Activated T-helper 17 cell treated with anti-CD3 and anti-CD28 coated beads, Interleukin-2, amount 50 U/mL, for 72 hours (primary cell): ENCODE measurements around the gene SHPK. TPM values are rescaled to one million over a fixed set of nuclear protein-coding genes. Genes with fewer than 3 reads are reported as not detected.

Experiments
- ATAC-seq: fragments of 150-1000 bp; cut with Tn5 transposase; replicated peaks from 2 replicates; pipeline ENCODE4 v1.10.0; 2021; ENCODE audit warnings: mild to moderate bottlenecking, moderate library complexity
- H3K27ac Mint-ChIP-seq: one replicate; pipeline ENCODE4 v1.8.0; 2022; ENCODE audit warnings: mixed read lengths
- H3K27me3 Mint-ChIP-seq: one replicate; pipeline ENCODE4 v1.8.0; 2022; ENCODE audit warnings: mixed read lengths
- H3K36me3 Mint-ChIP-seq: one replicate; pipeline ENCODE4 v1.8.0; 2022; ENCODE audit warnings: low read depth, mild to moderate bottlenecking, mixed read lengths
- H3K4me1 Mint-ChIP-seq: one replicate; pipeline ENCODE4 v1.8.0; 2022; ENCODE audit warnings: mixed read lengths
- H3K4me3 Mint-ChIP-seq: one replicate; pipeline ENCODE4 v1.8.0; 2022; ENCODE audit warnings: mild to moderate bottlenecking, mixed read lengths
- H3K9me3 Mint-ChIP-seq: one replicate; pipeline ENCODE4 v1.8.0; 2022; ENCODE audit warnings: mixed read lengths
- total RNA-seq, 2 donors: library from RNA; stranded (reverse); gene quantifications; one replicate each; pipeline ENCODE4 v1.2.3, GENCODE V29; 2022

Gene SHPK, protein sequence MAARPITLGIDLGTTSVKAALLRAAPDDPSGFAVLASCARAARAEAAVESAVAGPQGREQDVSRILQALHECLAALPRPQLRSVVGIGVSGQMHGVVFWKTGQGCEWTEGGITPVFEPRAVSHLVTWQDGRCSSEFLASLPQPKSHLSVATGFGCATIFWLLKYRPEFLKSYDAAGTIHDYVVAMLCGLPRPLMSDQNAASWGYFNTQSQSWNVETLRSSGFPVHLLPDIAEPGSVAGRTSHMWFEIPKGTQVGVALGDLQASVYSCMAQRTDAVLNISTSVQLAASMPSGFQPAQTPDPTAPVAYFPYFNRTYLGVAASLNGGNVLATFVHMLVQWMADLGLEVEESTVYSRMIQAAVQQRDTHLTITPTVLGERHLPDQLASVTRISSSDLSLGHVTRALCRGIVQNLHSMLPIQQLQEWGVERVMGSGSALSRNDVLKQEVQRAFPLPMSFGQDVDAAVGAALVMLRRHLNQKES
- 10 to 100 TPM in 1 of 2 donors, 1 to 10 TPM in 1; 10.0 to 12.3 TPM for total RNA-seq

DNA sequence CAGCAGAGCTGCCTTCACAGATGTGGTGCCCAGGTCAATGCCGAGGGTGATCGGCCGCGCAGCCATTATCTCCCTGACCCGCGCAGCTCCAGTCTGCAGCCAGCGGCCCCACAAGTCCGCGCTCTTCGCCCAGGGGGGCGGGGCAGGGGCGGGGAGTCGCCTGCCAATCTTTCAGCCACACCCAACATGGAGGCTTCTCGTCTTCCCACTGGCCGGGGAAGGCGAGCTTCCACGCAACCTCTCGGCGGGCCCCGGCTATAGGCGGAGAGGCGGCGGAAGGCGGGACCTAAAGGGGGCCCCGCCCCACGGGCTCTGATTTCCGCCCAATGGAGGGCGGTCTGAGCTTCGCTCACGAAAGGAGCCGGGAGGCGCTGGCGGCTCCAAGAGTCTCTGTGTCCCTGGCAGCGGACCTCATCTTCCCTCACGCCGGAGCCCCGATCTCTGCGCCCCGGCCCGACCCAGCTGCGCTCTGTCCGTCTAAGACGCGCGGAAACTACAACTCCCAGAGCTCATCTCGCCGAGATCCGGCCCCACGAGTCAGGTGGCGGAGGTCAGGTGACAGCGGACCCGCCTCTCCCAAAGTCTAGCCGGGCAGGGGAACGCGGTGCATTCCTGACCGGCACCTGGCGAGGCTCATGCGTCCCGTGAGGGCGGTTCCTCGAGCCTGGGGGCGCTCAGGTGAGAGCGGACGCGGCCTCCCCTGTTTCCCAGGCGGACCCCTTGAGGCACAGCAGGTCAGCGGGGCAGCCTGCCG, at the start of gene SHPK, which contains the start of gene CTNS:
TSS of gene SHPK (minus strand) at position 97 of the 754 bp plus-strand sequence. CDS start at position 66, 31 bp downstream.
TSS of gene CTNS (plus strand) at position 607 of the 754 bp plus-strand sequence. CDS start 3,447 bp downstream, outside the sequence.
- Mint-ChIP-seq H3K4me3 (peak within 1 kb of the TSS; percentile 91), H3K27me3 (no peaks in the 10 kb centered on the region), H3K36me3 (peaks cover 9% of the 10 kb centered on the region), H3K27ac (peak within 1 kb of the TSS; percentile 98), H3K4me1 (peaks cover 22% of the 10 kb centered on the region), H3K9me3 (no peaks in the 10 kb centered on the region)
- ATAC-seq = peak; percentile 96

DNA sequence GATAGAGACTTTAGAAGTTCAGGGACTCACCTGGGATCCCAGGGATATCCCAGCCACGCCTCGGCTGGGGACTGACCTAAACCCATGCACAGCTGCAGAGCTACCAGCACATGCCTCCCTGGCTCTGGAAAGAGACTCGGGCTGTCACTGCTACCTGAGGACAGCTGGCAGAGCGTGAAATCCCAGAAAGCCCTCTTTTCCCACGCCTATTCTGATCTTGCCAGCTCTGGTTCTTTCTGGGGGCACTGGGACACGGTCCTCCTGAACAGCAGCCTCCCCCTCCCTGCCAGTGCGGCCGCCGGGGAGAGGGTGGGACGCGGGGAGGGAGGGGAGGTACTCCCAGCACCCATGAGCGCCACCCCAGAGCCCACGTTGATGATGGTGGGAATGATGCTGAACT, 49.1 kb upstream of the SHPK start:
- peaks cover 7% of the 10 kb centered on the region for H3K36me3 Mint-ChIP-seq
- H3K27me3 Mint-ChIP-seq = no peaks in the 10 kb centered on the region
- no peak overlapping the region for H3K4me3 Mint-ChIP-seq
- no peaks in the 10 kb centered on the region for H3K4me1 Mint-ChIP-seq
- H3K9me3 Mint-ChIP-seq = no peaks in the 10 kb centered on the region
- ATAC-seq = no peak
- H3K27ac Mint-ChIP-seq = no peak overlapping the region

DNA sequence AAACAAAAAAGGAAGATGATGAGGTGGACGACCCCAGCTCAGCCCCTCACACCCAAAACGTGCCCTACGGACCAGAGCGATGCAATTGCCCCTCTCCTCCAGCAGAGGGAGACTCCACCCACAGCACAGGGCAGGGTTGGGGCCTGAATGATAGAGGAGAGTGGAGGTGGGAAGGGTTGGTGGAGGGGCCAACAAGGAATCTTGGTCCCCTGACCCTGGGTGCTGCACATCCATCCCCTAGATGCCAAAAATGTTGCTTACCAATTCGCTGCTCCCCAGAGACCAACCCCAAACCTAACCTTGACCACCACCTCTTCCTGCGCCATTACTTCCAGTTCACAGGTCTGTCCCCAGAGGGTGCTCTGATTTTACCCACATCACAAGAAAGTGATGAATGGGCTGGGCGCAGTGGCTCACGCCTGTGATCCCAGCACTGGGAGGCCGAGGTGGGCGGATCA, 47.0 kb upstream of the SHPK start:
- H3K4me1 Mint-ChIP-seq = no peaks in the 10 kb centered on the region
- H3K27ac Mint-ChIP-seq = no peak overlapping the region
- no peaks in the 10 kb centered on the region for H3K36me3 Mint-ChIP-seq
- H3K9me3 Mint-ChIP-seq = no peaks in the 10 kb centered on the region
- ATAC-seq = peak; percentile 92
- H3K27me3 Mint-ChIP-seq = no peaks in the 10 kb centered on the region
- H3K4me3 Mint-ChIP-seq = no peak overlapping the region

DNA sequence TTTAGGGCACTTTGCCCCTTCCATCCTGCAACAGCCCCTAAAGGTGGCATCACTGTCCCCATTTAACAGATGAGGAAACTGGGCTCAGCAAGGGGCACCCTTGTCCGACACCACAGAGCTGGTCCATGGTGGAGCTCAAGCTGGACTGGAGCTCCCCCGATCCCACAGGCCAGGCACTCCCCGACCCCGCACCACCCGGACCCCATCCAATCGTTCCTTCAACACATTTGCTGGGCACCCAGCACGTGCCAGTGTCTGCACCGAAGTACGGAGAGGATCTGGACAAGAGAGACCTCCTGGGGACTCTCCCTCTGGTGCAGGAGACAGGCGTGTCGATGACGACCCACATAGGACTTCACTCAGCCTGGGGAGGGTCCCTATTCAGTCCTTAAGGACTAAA, 46.0 kb upstream of the SHPK start:
- no peaks in the 10 kb centered on the region for H3K27me3 Mint-ChIP-seq
- H3K27ac Mint-ChIP-seq = peak overlapping the region; percentile 22

DNA sequence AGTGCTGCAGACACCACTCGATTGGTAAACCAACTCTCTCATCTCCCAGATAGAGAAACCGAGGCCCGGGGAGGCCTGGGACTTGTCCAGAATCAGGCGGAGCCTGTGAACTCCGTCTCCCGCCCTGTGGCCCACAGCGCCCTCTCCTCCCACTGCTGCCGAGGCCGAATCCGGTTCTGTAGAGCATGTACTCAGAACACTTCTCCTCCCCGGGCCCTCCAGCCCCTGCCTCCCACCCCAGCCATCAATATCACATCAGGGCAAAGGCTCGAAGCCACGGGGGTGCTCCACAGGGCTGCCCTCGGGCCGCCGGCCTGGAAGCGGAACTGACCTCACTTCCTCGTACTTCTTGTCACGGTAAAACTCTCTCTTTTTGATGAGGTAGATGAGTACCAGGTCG, 45.5 kb upstream of the SHPK start:
- Mint-ChIP-seq H3K27ac (peak overlapping the region; percentile 22), H3K27me3 (no peaks in the 10 kb centered on the region), H3K4me1 (no peaks in the 10 kb centered on the region), H3K9me3 (no peaks in the 10 kb centered on the region), H3K4me3 (no peak overlapping the region), H3K36me3 (no peaks in the 10 kb centered on the region)
- ATAC-seq = no peak

More for the DNA sequence above, 46.0 kb upstream of the SHPK start:
- Mint-ChIP-seq H3K4me3 (no peak overlapping the region), H3K36me3 (no peaks in the 10 kb centered on the region), H3K9me3 (no peaks in the 10 kb centered on the region), H3K4me1 (no peaks in the 10 kb centered on the region)
- no peak for ATAC-seq

DNA sequence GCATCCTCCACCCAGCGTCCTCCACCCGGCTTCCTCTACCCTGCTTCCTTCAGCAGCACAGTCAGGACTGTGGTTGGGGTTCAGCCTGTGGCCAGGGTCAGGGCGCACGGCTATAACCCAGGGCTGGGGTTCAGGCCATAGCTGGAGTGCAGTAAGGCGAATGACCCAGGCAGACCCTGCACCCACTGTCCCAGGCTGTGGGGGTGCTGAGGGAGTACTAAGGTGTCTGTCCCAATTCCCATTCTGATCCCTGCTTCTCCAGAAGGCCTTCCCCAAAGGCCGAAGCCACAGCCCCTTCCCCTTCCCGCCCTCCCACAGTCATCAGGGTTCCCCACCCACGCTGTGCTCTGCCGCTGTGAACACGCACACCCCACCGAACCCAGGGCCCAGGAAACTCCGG, 45.0 kb upstream of the SHPK start:
- ATAC-seq = no peak
- Mint-ChIP-seq H3K4me3 (no peak overlapping the region), H3K4me1 (no peaks in the 10 kb centered on the region), H3K36me3 (no peaks in the 10 kb centered on the region), H3K27ac (no peak overlapping the region), H3K9me3 (no peaks in the 10 kb centered on the region), H3K27me3 (no peaks in the 10 kb centered on the region)

GRCh38 chr17:3679531-3680126, 43.6 kb upstream of the SHPK start:
- ATAC-seq = no peak
- H3K9me3 Mint-ChIP-seq = no peaks in the 10 kb centered on the region

DNA sequence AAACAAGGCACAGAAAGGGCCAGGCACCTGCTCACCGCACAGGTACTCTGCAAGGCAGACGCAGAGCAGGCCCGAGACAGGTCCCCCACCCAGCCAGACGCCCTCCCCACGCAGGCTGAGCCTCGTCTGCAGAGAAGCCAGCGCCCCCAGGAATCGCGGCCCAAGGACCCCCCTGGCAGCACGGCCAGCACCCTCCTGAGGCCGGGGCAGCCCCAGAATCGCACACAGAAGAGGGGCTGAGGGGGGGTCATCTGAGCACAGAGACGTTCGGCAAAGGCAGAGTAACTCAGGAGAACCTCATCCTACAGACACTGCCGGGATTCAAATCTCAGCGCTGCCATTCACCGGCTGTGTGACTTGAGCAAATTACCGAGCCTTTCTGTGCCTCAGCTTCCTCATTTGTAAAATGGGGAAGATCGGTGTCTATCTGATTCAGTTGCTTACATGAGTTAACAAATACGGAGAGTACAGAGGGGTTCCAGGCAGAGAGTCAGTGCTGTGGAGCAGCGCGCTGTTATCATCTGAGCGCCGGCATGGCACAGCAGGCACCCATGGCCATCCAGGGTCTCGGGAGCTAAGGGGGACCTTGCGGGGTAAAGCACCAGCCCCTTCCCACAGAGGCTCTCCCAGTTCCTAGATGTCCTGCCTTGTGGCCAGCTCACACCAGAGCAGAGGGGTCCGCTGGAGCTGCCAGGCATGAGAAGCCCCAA, 42.9 kb upstream of the SHPK start:
- no peak overlapping the region for H3K4me3 Mint-ChIP-seq
- no peaks in the 10 kb centered on the region for H3K36me3 Mint-ChIP-seq
- no peak overlapping the region for H3K27ac Mint-ChIP-seq
- H3K4me1 Mint-ChIP-seq = no peaks in the 10 kb centered on the region
- ATAC-seq = no peak
- no peaks in the 10 kb centered on the region for H3K27me3 Mint-ChIP-seq
- no peaks in the 10 kb centered on the region for H3K9me3 Mint-ChIP-seq

More at GRCh38 chr17:3679531-3680126, 43.6 kb upstream of the SHPK start:
- Mint-ChIP-seq H3K27me3 (no peaks in the 10 kb centered on the region), H3K4me3 (no peak overlapping the region), H3K4me1 (no peaks in the 10 kb centered on the region), H3K27ac (no peak overlapping the region), H3K36me3 (no peaks in the 10 kb centered on the region)

DNA sequence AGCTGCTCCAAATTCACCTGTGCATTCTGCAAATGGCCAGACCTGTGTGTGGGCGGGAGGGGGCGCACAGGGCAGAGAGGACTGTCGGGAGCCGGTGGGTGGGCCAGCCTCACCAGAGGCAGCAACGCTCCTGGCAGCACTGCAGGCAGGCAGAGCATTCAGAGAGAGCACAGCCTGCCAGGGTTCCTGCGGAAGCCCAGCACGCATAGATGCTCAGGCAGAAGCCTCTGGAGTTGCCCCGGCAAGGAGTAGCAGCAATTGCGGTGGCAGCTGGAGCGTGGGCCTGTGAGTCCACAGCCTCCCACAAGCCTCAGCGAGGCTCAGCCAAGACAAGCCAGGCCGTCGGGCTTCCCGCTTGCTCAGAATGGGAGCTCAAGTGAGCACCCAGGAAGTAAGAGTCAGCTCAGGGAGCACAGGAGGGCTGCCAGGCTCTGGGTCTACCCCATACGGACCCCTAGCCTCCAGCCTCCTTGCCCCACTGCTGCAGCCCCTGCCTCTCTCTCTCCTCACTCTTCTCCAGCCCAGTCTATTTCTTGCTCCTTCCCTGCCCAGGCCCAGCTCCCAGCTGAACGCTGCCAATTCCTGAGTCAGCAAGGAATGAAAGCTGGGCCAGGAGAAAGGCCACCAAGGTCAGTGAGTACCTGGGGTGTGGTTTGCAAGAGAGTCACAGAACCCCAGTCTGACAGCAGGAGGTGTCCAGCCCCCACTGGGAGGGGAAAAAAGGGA, 42.2 kb upstream of the SHPK start:
- Mint-ChIP-seq H3K4me3 (no peak overlapping the region), H3K9me3 (no peaks in the 10 kb centered on the region), H3K27ac (no peak overlapping the region), H3K36me3 (peaks cover under 1% of the 10 kb centered on the region), H3K27me3 (no peaks in the 10 kb centered on the region), H3K4me1 (no peaks in the 10 kb centered on the region)
- ATAC-seq = no peak

- H3K27me3 Mint-ChIP-seq = no peaks in the 10 kb centered on the region
- no peak overlapping the region for H3K27ac Mint-ChIP-seq
- H3K4me1 Mint-ChIP-seq = no peaks in the 10 kb centered on the region
- no peak for ATAC-seq
- H3K9me3 Mint-ChIP-seq = no peaks in the 10 kb centered on the region
- peaks cover 18% of the 10 kb centered on the region for H3K36me3 Mint-ChIP-seq
- H3K4me3 Mint-ChIP-seq = no peak overlapping the region
Measured at GRCh38 chr17:3675886-3676285, 39.8 kb upstream of the SHPK start.

DNA sequence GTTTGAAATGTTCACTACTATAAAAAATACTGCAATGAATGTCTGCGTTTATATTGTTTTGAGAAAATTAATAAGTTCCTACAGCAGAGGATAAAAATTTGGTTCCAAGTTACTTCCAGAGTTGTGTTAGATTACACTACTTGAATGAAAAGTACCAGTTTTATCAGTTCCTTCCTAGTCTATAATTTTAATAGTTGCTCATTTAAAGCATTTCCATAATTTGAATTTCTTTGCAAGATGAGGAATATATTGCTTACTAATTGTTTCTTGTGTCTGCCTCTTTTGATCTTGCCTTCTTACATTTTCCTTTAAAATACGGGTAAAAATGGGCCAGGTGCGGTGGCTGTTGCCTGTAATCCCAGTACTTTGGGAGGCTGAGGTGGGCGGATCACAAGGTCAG, 36.5 kb upstream of the SHPK start:
- Mint-ChIP-seq H3K36me3 (peaks cover 36% of the 10 kb centered on the region), H3K4me1 (no peaks in the 10 kb centered on the region), H3K27ac (no peak overlapping the region), H3K27me3 (no peaks in the 10 kb centered on the region), H3K4me3 (no peak overlapping the region), H3K9me3 (no peaks in the 10 kb centered on the region)
- no peak for ATAC-seq

- ATAC-seq = no peak
- H3K9me3 Mint-ChIP-seq = no peaks in the 10 kb centered on the region
- H3K27me3 Mint-ChIP-seq = no peaks in the 10 kb centered on the region
- peaks cover 36% of the 10 kb centered on the region for H3K36me3 Mint-ChIP-seq
- peak overlapping the region; percentile 93 for H3K4me3 Mint-ChIP-seq
- peak overlapping the region; percentile 93 for H3K27ac Mint-ChIP-seq
- peaks cover 9% of the 10 kb centered on the region for H3K4me1 Mint-ChIP-seq
Measured at GRCh38 chr17:3669548-3669947, 33.5 kb upstream of the SHPK start.

DNA sequence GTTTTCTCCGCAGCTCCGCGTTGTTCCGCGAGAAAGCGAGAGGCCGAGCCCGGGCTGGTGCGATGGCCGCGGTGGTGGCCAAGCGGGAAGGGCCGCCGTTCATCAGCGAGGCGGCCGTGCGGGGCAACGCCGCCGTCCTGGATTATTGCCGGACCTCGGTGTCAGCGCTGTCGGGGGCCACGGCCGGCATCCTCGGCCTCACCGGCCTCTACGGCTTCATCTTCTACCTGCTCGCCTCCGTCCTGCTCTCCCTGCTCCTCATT, 33.0 kb upstream of the SHPK start:
- H3K27ac Mint-ChIP-seq = peak overlapping the region; percentile 93
- peak overlapping the region; percentile 93 for H3K4me3 Mint-ChIP-seq
- peaks cover 9% of the 10 kb centered on the region for H3K4me1 Mint-ChIP-seq
- ATAC-seq = no peak
- H3K27me3 Mint-ChIP-seq = no peaks in the 10 kb centered on the region
- H3K36me3 Mint-ChIP-seq = peaks cover 36% of the 10 kb centered on the region
- no peaks in the 10 kb centered on the region for H3K9me3 Mint-ChIP-seq
